Measurements from ENCODE around the gene CHST3. TPM values are rescaled to one million over a fixed set of nuclear protein-coding genes. Genes with fewer than 3 reads are reported as not detected.
A peak's percentile ranks its signal among the peaks of the same experiment; 100 is the strongest.

Gene CHST3
- total and polyA plus RNA-seq, 9 of the 15 experiments (the other 6 are each of a cell fraction or from before 2014, with no cell fraction given) = 0.01 to 1.3 (median 0.15) TPM

GRCh38 chr10:72048450-72049124, 84.4 kb downstream of the CHST3 start (continued):
- peak; percentile 67 for TF ChIP-seq E2F8 (IDR thresholded peaks at IDR 0.05; ENCODE audit: low read depth, partially characterized antibody)
- peak; percentile 97 for TF ChIP-seq CEBPG (CRISPR knock-in tag; IDR thresholded peaks at IDR 0.05)
- peak; percentile 94 to 95 for TF ChIP-seq CEBPG (tag; conservative IDR thresholded peaks at IDR 0.05 in 1 of 2, IDR thresholded peaks at IDR 0.05 in 1 of 2)
- TF ChIP-seq XRCC5 (IDR thresholded peaks at IDR 0.05; ENCODE audit: low read depth, low read length) = peak; percentile 85
- no peak for TF ChIP-seq HEY1 (CRISPR knock-in tag; IDR thresholded peaks at IDR 0.05; ENCODE audit: borderline replicate concordance)
- TF ChIP-seq NR2C2 (CRISPR knock-in tag; IDR thresholded peaks at IDR 0.05) = 0 out of 2 replicates have a peak, but pooled peaks have one; percentile 21
- no peak for TF ChIP-seq NR2C2 (tag; IDR thresholded peaks at IDR 0.05)
- TF ChIP-seq CREBBP (IDR thresholded peaks at IDR 0.05; ENCODE audit: low read depth, low read length) = no peak
- no peak for TF ChIP-seq ZNF561 (CRISPR knock-in tag; conservative IDR thresholded peaks at IDR 0.05)
- no peak for TF ChIP-seq ZNF586 (CRISPR knock-in tag; conservative IDR thresholded peaks at IDR 0.05)
- TF ChIP-seq SMARCA4 (IDR thresholded peaks at IDR 0.05) = 0 out of 2 replicates have a peak, but pooled peaks have one; percentile 13
- peak; percentile 55; the same call in 1 of the 2 replicates for TF ChIP-seq L3MBTL2 (IDR thresholded peaks at IDR 0.05)
- no peak for TF ChIP-seq HNRNPUL1 (IDR thresholded peaks at IDR 0.05; ENCODE audit: low read length)
- peak; percentile 100 for TF ChIP-seq SMC3 (conservative IDR thresholded peaks at IDR 0.05; ENCODE audit: insufficient read depth, low read depth, low read length)
- TF ChIP-seq ZNF232 (CRISPR knock-in tag; IDR thresholded peaks at IDR 0.05) = no peak
- 0 out of 2 replicates have a peak, but pooled peaks have one; percentile 46 for TF ChIP-seq SMAD3 (CRISPR knock-in tag; conservative IDR thresholded peaks at IDR 0.05)
- TF ChIP-seq MBD2 (IDR thresholded peaks at IDR 0.05; ENCODE audit: borderline replicate concordance, low read depth) = no peak
- TF ChIP-seq JUND (IDR thresholded peaks at IDR 0.05; ENCODE audit: borderline replicate concordance, low read depth, low read length) = peak; percentile 83
- TF ChIP-seq JUND (tag; IDR thresholded peaks at IDR 0.05; ENCODE audit: borderline replicate concordance, low read depth, low read length) = no peak; the same call in 2 of the 3 replicates
- TF ChIP-seq ATF7 (IDR thresholded peaks at IDR 0.05) = peak; percentile 82
- TF ChIP-seq SMARCA5 (IDR thresholded peaks at IDR 0.05) = no peak
- no peak for TF ChIP-seq ZNF134 (CRISPR knock-in tag; conservative IDR thresholded peaks at IDR 0.05)
- TF ChIP-seq CTCFL (IDR thresholded peaks at IDR 0.05; ENCODE audit: borderline replicate concordance, insufficient read depth, low read depth, low read length, poor library complexity, severe bottlenecking) = peak; percentile 62
- TF ChIP-seq CREB3L1 (IDR thresholded peaks at IDR 0.05; ENCODE audit: borderline replicate concordance, low read depth) = 0 out of 2 replicates have a peak, but pooled peaks have one; percentile 59

Data from K562 (cell line).